Activated T-cell treated with anti-CD3 and anti-CD28 coated beads, Interleukin-2, amount 50 U/mL, for 48 hours (primary cell): ENCODE data around the gene RILP.

Experiments used
- DNase-seq, 2 experiments: peaks; one replicate each; pipeline ENCODE4 v3.0.0-alpha.2; 2020

Gene RILP

DNA sequence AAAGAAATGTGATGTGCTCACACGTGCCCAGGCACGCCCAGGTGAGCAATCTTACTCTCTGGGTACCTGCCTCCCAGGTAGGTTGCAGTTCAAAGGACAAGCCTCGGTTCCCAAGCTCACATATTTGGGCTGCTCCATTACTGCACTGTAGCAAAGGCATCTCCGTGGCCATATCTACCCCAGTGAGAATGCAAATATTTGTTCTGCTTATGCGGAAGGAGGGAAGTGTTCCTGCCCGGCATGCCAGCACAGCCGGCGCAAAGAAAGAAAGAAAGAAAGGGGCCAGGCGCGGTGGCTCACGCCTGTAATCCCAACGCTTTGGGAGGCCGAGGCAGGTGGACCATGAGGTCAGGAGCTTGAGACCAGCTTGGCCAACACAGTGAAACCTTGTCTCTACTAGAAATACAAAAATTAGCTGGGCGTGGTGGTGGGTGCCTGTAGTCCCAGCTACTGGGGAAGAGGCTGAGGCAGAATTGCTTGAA, 51.8 kb downstream of the RILP start:
- DNase-seq: no peak
